T-helper 22 cell (primary cell): ENCODE measurements around the gene UNC45A.

ENCODE experiments used
- DNase-seq: peaks from one replicate; pipeline ENCODE4 v3.0.0-alpha.2; 2020; ENCODE audit warnings: low read depth

Gene UNC45A

GRCh38 chr15:90967206-90967605 is 32.1 kb downstream of the UNC45A start:
- DNase-seq: no peak

- DNase-seq: no peak
Measured at GRCh38 chr15:90968434-90968833, 33.3 kb downstream of the UNC45A start.

- DNase-seq: no peak
Measured at GRCh38 chr15:90970274-90970673, 35.2 kb downstream of the UNC45A start.

GRCh38 chr15:90972133-90972532 is 37.0 kb downstream of the UNC45A start:
- no peak for DNase-seq

GRCh38 chr15:90974216-90974615 is 39.1 kb downstream of the UNC45A start:
- no peak for DNase-seq

- DNase-seq: no peak
Measured at GRCh38 chr15:90979582-90979981, 44.5 kb downstream of the UNC45A start.

GRCh38 chr15:90981681-90982080 is 46.6 kb downstream of the UNC45A start:
- no peak for DNase-seq

GRCh38 chr15:90982135-90982534 is 47.0 kb downstream of the UNC45A start:
- no peak for DNase-seq

- no peak for DNase-seq
Measured at GRCh38 chr15:90986790-90987507, 51.9 kb downstream of the UNC45A start.

GRCh38 chr15:90987561-90988141 is 52.6 kb downstream of the UNC45A start:
- no peak for DNase-seq

- DNase-seq: no peak
Measured at GRCh38 chr15:90988296-90988695, 53.2 kb downstream of the UNC45A start.

- DNase-seq: no peak
Measured at GRCh38 chr15:90989040-90989768, 54.1 kb downstream of the UNC45A start.

- no peak for DNase-seq
Measured at GRCh38 chr15:90990446-90990845, 55.4 kb downstream of the UNC45A start.

GRCh38 chr15:90991587-90992285 is 56.7 kb downstream of the UNC45A start:
- no peak for DNase-seq

- no peak for DNase-seq
Measured at GRCh38 chr15:90994059-90994416, 59.0 kb downstream of the UNC45A start.

GRCh38 chr15:90994417-90995311 is 59.6 kb downstream of the UNC45A start, which contains the start of gene PRC1:
Gene PRC1 (minus strand): TSS chr15:90994535. CDS start chr15:90994417, 118 bp downstream.
- peak; percentile 97 for DNase-seq

GRCh38 chr15:90998737-90999136 is 63.7 kb downstream of the UNC45A start:
- DNase-seq: no peak

GRCh38 chr15:91001209-91001608 is 66.1 kb downstream of the UNC45A start:
- DNase-seq: no peak
